Body of pancreas (tissue), 4 donors: ENCODE measurements around the gene LY6G6F. TPM values are rescaled to one million over a fixed set of nuclear protein-coding genes. Genes with fewer than 3 reads are reported as not detected.

ENCODE experiments used
- ATAC-seq: fragments of 150-250 bp; one replicate; pipeline ENCODE4 v1.9.1; 2016
- DNase-seq, 4 donors: peaks; one replicate each; pipeline ENCODE4 v3.0.0-alpha.2; 2019
- H3K27ac ChIP-seq, 4 donors: fragments of 200-600 bp; sonication (generic); 1 replicate in 3 of 4; 2 replicates in 1 of 4; pipeline versions ENCODE4 v1.5.1 to v1.6.1; 2016 to 2019; ENCODE audit warnings: mild to moderate bottlenecking in 1 of 4, mixed read lengths in 1 of 4, moderate library complexity in 1 of 4
- H3K27me3 ChIP-seq, 2 donors: fragments of 200-600 bp; sonication (generic); one replicate each; pipeline ENCODE4 v1.6.0; 2016; ENCODE audit warnings: mild to moderate bottlenecking in 1 of 2
- H3K36me3 ChIP-seq, 2 donors: fragments of 200-600 bp; sonication (generic); replicated peaks in 1 of 2; 2 replicates each; pipeline ENCODE4 v1.5.1; 2016; ENCODE audit warnings: low read depth in 2 of 2; ENCODE audit not compliant: insufficient read depth in 1 of 2
- H3K4me1 ChIP-seq: fragments of 200-600 bp; sonication (generic); one replicate; pipeline ENCODE4 v1.6.0; 2016
- H3K4me3 ChIP-seq, 2 donors: fragments of 200-600 bp; sonication (generic); 1 replicate in 1 of 2; 2 replicates in 1 of 2; pipeline ENCODE4 v1.5.1; 2016 to 2019
- H3K9me3 ChIP-seq, 3 donors: fragments of 200-600 bp; sonication (generic); 1 replicate in 2 of 3; 2 replicates in 1 of 3; pipeline ENCODE4 v1.5.1; 2016
- POLR2A ChIP-seq, 3 donors: fragments of 450-650 bp; IDR thresholded peaks; one replicate each; pipeline ENCODE4 v1.6.1; 2016; ENCODE audit warnings: antibody characterized with exemption in 3 of 3, mild to moderate bottlenecking in 2 of 3
- WGBS, 2 donors: methylation state at CpG; one replicate each; pipeline ENCODE4 v1.1.5; 2017; 5-methylcytosine and 5-hydroxymethylcytosine counted together
- intact Hi-C: fragments of 100-400 bp; cut with DNase I; formaldehyde crosslinking; loops from one replicate; pipeline ENCODE4 v1.15.1; 2023
- total RNA-seq, 2 donors: library from RNA; depleted of rRNA; stranded (reverse); fragments of >200 nt; gene quantifications; one replicate each; pipeline ENCODE4 v1.1.0, GENCODE V29; 2016
- TF ChIP-seq, protein P1 (sequence below), 7 experiments: fragments of 450-650 bp in 4 of 7; fragments of 200-600 bp in 3 of 7; sonication (generic) in 3 of 7; IDR thresholded peaks; one replicate each; pipeline ENCODE4 v1.5.1; 2016 to 2019; ENCODE audit warnings: antibody characterized with exemption in 7 of 7

The LY6G6F gene
- total RNA-seq, 2 donors from 2014 or later = not detected

DNA sequence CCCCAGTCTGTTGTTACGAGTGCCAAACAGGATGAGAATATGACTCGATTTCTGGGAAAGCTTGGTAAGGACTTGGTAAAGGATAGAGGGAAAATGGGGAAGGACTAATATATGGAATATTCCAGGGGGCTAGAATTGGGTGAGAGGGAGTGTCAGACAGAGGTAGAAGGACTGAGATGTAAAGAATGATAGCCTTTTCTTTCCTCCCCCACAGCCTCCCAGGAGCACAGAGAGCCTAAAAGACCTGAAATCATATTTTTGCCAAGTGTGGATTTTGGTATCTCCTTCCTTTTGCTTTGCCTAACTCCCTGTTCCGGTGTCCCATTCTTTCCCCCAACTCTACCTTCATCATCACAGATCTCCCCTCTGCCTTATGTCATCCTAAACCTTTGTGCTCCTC, 36.2 kb downstream of the LY6G6F start:
- Histone ChIP-seq H3K27me3 (no peaks in the 10 kb centered on the region), H3K36me3 (no peaks in the 10 kb centered on the region), H3K9me3 (no peaks in the 10 kb centered on the region), H3K4me3 (no peak overlapping the region), H3K4me1 (peaks cover 22% of the 10 kb centered on the region), H3K27ac (no peak overlapping the region)
- no peak for ATAC-seq
- WGBS, 2 donors = 80 to 82% methylated on average over 3 of the region's 3 CpGs
- TF ChIP-seq POLR2A (IDR thresholded peaks at IDR 0.05) = no peak
- TF ChIP-seq, protein P1, sequence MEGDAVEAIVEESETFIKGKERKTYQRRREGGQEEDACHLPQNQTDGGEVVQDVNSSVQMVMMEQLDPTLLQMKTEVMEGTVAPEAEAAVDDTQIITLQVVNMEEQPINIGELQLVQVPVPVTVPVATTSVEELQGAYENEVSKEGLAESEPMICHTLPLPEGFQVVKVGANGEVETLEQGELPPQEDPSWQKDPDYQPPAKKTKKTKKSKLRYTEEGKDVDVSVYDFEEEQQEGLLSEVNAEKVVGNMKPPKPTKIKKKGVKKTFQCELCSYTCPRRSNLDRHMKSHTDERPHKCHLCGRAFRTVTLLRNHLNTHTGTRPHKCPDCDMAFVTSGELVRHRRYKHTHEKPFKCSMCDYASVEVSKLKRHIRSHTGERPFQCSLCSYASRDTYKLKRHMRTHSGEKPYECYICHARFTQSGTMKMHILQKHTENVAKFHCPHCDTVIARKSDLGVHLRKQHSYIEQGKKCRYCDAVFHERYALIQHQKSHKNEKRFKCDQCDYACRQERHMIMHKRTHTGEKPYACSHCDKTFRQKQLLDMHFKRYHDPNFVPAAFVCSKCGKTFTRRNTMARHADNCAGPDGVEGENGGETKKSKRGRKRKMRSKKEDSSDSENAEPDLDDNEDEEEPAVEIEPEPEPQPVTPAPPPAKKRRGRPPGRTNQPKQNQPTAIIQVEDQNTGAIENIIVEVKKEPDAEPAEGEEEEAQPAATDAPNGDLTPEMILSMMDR (IDR thresholded peaks at IDR 0.05) = no peak
- intact Hi-C loops = no loop called here
- DNase-seq = no peak

DNA sequence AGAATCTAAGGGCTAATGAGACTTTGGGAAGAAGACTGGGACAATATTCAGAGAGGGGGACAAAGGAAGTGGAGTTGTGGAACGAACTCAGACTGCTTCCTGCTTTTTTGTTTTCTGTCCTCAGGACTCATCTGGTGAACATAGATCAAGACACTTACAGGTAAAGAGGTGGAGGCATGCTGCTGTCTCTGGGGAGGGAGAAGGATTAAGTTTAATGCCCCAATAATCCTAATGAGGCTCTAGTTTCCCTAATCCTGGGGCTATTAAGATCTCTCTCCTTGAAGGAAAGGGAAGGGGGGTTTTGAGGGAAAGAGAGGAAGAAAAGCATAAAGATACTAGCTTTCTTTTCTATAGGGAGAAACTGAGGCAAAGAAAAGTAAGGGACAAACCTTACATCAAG, 37.8 kb downstream of the LY6G6F start:
- no peak for DNase-seq
- no peaks in the 10 kb centered on the region for H3K9me3 ChIP-seq
- no peaks in the 10 kb centered on the region for H3K36me3 ChIP-seq
- intact Hi-C loops = no loop called here
- TF ChIP-seq POLR2A (IDR thresholded peaks at IDR 0.05) = no peak
- TF ChIP-seq, protein P1 (IDR thresholded peaks at IDR 0.05) = no peak
- WGBS, 2 donors = 67 to 77% methylated on average over 1 of the region's 1 CpG
- ATAC-seq = no peak
- peaks cover 8% of the 10 kb centered on the region for H3K4me1 ChIP-seq
- no peak overlapping the region for H3K27ac ChIP-seq
- H3K4me3 ChIP-seq = no peak overlapping the region
- H3K27me3 ChIP-seq = no peaks in the 10 kb centered on the region

DNA sequence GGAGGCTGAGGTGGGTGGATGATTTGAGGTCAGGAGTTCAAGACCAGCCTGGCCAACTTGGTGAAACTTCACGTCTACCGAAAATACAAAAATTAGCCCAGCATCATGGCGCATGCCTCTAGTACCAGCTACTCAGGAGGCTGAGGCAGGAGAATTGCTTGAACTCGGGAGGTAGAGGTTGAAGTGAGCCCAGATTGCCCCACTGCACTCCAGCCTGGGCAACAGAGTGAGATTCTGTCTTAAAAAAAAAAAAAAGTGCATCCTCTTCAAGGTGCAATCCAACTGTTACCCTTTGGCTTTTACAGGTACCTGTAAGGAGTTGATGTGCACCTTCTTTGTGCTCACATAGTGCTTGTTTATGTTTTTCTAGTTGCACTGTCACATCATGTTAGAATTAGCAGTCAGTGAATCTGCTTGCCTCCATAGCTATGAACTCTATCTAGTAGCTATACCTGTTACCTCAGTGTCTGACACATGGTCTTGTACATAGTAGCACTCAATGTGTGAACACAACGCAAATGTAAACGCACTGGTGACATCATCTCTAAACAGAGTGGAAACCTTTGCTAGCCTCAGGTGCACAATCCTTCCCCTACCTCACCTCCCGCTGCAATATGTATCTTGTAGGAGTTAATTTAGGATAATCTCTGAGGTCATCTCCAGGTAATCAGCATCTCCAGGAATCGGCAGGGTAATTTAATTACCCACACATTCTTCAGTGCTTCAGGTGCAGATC, 42.8 kb downstream of the LY6G6F start:
- H3K27me3 ChIP-seq = no peaks in the 10 kb centered on the region
- TF ChIP-seq, protein P1 (IDR thresholded peaks at IDR 0.05) = no peak
- TF ChIP-seq POLR2A (IDR thresholded peaks at IDR 0.05) = no peak
- H3K36me3 ChIP-seq = no peaks in the 10 kb centered on the region
- intact Hi-C loops = no loop called here
- H3K4me1 ChIP-seq = no peaks in the 10 kb centered on the region
- WGBS, 2 donors = 72 to 74% methylated on average over 6 to 8 of the region's 8 CpGs
- no peak overlapping the region for H3K27ac ChIP-seq
- no peak for DNase-seq
- no peaks in the 10 kb centered on the region for H3K9me3 ChIP-seq
- no peak overlapping the region for H3K4me3 ChIP-seq
- ATAC-seq = no peak

DNA sequence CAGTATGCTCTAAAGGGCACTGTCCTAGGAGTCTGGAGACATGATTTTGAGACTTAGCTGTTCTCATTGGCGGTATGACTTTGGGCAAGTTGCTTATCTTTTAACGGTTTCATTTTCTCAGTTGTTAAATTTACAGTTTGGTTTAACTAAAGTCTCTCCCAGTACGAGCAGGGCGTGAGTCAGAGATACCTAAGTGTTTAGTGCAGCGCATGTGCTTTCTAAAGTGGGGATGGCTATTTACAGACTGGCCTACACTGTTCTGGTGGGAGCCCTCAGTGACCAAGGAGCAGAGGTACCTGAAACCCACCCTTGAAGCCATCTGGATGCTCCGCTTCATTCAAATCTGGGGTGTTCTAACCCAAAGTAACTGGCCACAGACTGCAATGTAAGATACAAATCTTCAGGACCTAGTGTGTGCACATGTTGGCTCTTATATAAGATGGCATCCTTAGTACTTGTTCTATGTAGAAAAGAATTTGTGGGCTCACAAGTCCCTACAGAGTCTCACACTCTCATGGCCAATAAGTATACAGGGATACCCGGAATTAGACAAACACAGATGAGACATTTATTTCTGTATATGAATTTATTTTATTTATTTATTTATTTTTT, 43.9 kb downstream of the LY6G6F start:
- TF ChIP-seq, protein P1 (IDR thresholded peaks at IDR 0.05) = no peak
- TF ChIP-seq POLR2A (IDR thresholded peaks at IDR 0.05) = no peak
- Histone ChIP-seq H3K4me3 (no peak overlapping the region), H3K9me3 (no peaks in the 10 kb centered on the region), H3K27ac (no peak overlapping the region), H3K27me3 (no peaks in the 10 kb centered on the region), H3K36me3 (no peaks in the 10 kb centered on the region), H3K4me1 (no peaks in the 10 kb centered on the region)
- ATAC-seq = no peak
- WGBS, 2 donors = 74 to 75% methylated on average over 7 of the region's 7 CpGs
- DNase-seq = no peak
- intact Hi-C loops = no loop called here
